Stomach (tissue), 9 donors: ENCODE data around the gene P4HA3. TPM values are rescaled to one million over a fixed set of nuclear protein-coding genes. Genes with fewer than 3 reads are reported as not detected.

Source experiments
- DNase-seq, 2 donors: peaks; one replicate each; pipeline versions ENCODE4 v3.0.0 to v3.0.0-alpha.2; 2013 to 2019
- H3K27ac ChIP-seq, 5 donors: fragments of 200-600 bp in 4 of 5; sonication (generic) in 4 of 5; one replicate each; pipeline ENCODE4 v1.5.1; 2013 to 2019; ENCODE audit warnings: mild to moderate bottlenecking in 1 of 5, moderate library complexity in 1 of 5
- H3K27me3 ChIP-seq, 3 donors: fragments of 200-600 bp; sonication (generic); one replicate each; pipeline ENCODE4 v1.5.1; 2017 to 2019; ENCODE audit warnings: mixed run types in 1 of 3
- H3K36me3 ChIP-seq, 4 donors: fragments of 200-600 bp; sonication (generic); 1 replicate in 3 of 4; 2 replicates in 1 of 4; pipeline ENCODE4 v1.5.1; 2016 to 2019
- H3K4me1 ChIP-seq, 4 donors: fragments of 200-600 bp; sonication (generic); one replicate each; pipeline ENCODE4 v1.5.1; 2016 to 2019
- H3K4me3 ChIP-seq, 4 donors: fragments of 200-600 bp; sonication (generic) in 3 of 4; one replicate each; pipeline ENCODE4 v1.5.1; 2016 to 2019; ENCODE audit warnings: mild to moderate bottlenecking in 1 of 4
- H3K9me3 ChIP-seq, 4 donors: fragments of 200-600 bp; sonication (generic); one replicate each; pipeline ENCODE4 v1.5.1; 2016 to 2019
- EP300 ChIP-seq: sonication (generic); formaldehyde crosslinking; IDR thresholded peaks from one replicate; pipeline ENCODE4 v1.6.1; 2017; ENCODE audit warnings: antibody characterized with exemption
- POLR2A ChIP-seq, 4 donors: fragments of 450-650 bp; IDR thresholded peaks; one replicate each; pipeline ENCODE4 v1.6.1; 2016; ENCODE audit warnings: antibody characterized with exemption in 4 of 4, control low read depth in 2 of 4, mild to moderate bottlenecking in 1 of 4, moderate library complexity in 1 of 4
- POLR2AphosphoS5 ChIP-seq, 3 donors: sonication (generic); formaldehyde crosslinking; IDR thresholded peaks; one replicate each; pipeline ENCODE4 v1.6.1; 2016; ENCODE audit warnings: antibody characterized with exemption in 3 of 3
- WGBS, 5 donors: extraction: QIAGEN DNeasy Blood & Tissue Kit in 3 of 5; methylation state at CpG; one replicate each; pipeline versions ENCODE4 v1.1.5 to v1.1.7; 2013 to 2018; 5-methylcytosine and 5-hydroxymethylcytosine counted together
- intact Hi-C: fragments of 100-400 bp; cut with DNase I; formaldehyde crosslinking; loops from one replicate; pipeline ENCODE4 v1.15.1; 2023; ENCODE audit warnings: low total_unique reads
- polyA plus RNA-seq, 3 donors: library from polyadenylated mRNA; stranded (reverse); fragments of 200-250 nt; gene quantifications; one replicate each; pipeline ENCODE4 v1.2.3, GENCODE V29; 2013
- total RNA-seq, 5 donors: library from RNA; depleted of rRNA; stranded (reverse); fragments of >200 nt; gene quantifications; one replicate each; pipeline versions ENCODE4 v1.1.0 to v1.2.3, GENCODE V29; 2014 to 2016
- TF ChIP-seq, protein P1 (sequence below), 7 experiments: fragments of 450-650 bp in 4 of 7; fragments of 200-600 bp in 3 of 7; sonication (generic) in 3 of 7; IDR thresholded peaks; one replicate each; pipeline ENCODE4 v1.5.1; 2016 to 2019; ENCODE audit warnings: antibody characterized with exemption in 7 of 7, control low read depth in 2 of 7, mild to moderate bottlenecking in 1 of 7
- donor health status: healthy with polysubstance abuse.
- donor health status: Bipolar disorder and iron deficiency.
- donor health status: healthy.

The P4HA3 gene
- total and polyA plus RNA-seq, 8 donors: 0.28 to 2.6 (median 0.71) TPM; not detected in 4

DNA sequence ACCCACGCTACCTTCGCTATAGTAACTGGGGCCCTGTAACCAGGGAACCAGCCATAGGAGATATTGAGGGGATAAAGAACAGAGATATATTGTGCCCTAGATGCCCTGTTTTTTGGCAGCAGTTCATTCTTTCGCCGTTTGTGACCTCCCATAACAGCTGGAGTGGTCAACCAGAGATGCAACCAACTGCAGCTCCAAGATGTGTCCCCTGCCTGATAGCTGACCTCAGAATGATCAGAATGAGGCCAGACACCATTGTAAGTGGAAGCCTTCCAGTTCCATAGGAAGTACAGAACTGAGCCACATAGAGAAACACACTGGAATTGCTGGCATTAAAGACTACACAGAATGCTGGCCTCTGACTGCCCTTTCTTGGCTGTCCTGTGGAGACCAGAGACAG lies 39.2 kb downstream of the P4HA3 start:
- 57 to 89% (median 82%) methylated on average over 4 of the region's 4 CpGs for WGBS, 5 donors
- DNase-seq: no peak
- intact Hi-C loops: no loop called here
- Histone ChIP-seq H3K27ac (no peak overlapping the region), H3K9me3 (no peaks in the 10 kb centered on the region), H3K4me3 (no peak overlapping the region), H3K27me3 (no peaks in the 10 kb centered on the region), H3K4me1 (peaks cover 0 to 4% (median 0%) of the 10 kb centered on the region in 4 donors), H3K36me3 (no peaks in the 10 kb centered on the region)
- TF ChIP-seq, protein P1, sequence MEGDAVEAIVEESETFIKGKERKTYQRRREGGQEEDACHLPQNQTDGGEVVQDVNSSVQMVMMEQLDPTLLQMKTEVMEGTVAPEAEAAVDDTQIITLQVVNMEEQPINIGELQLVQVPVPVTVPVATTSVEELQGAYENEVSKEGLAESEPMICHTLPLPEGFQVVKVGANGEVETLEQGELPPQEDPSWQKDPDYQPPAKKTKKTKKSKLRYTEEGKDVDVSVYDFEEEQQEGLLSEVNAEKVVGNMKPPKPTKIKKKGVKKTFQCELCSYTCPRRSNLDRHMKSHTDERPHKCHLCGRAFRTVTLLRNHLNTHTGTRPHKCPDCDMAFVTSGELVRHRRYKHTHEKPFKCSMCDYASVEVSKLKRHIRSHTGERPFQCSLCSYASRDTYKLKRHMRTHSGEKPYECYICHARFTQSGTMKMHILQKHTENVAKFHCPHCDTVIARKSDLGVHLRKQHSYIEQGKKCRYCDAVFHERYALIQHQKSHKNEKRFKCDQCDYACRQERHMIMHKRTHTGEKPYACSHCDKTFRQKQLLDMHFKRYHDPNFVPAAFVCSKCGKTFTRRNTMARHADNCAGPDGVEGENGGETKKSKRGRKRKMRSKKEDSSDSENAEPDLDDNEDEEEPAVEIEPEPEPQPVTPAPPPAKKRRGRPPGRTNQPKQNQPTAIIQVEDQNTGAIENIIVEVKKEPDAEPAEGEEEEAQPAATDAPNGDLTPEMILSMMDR (IDR thresholded peaks at IDR 0.05): no peak
- TF ChIP-seq POLR2A (IDR thresholded peaks at IDR 0.05): no peak
- TF ChIP-seq EP300: no peak
- no peak for TF ChIP-seq POLR2AphosphoS5 (IDR thresholded peaks at IDR 0.05)

DNA sequence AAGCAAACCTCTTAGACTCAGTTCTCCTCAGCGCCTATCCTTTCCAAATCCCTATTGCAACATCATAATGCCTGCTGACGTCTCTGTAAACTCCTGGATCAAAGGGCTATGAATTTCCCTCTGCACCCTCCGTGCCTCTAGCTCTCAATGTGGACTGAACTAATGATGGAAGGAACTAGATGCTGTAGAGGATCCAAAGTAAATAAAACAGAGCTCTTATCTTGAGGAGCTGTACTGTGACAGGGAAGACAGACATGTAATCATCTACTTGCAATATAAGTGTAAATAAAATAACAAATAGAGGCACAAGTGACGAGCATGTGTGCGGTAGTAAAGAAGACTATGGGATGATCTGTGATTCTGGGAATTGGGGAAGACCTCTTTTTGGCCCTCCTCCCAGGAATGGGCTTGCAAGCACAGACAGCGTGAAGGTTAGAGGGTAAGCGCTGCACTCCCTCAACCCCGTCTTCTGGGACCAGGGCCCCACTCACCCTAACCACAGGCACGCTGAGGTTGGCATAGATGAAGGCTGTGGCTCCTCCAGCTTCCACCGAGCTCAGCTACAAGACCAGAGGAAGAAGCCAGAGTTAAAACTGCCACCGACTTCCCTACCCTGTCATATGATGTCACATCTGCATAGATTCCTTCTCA lies 42.2 kb downstream of the P4HA3 start:
- no peak for TF ChIP-seq EP300
- TF ChIP-seq, protein P1 (IDR thresholded peaks at IDR 0.05): no peak
- no peak for TF ChIP-seq POLR2AphosphoS5 (IDR thresholded peaks at IDR 0.05)
- TF ChIP-seq POLR2A (IDR thresholded peaks at IDR 0.05): no peak
- WGBS, 5 donors: 57 to 68% (median 63%) methylated on average over 11 of the region's 11 CpGs
- H3K4me3 ChIP-seq: no peak overlapping the region
- peaks cover 0 to 4% (median 0%) of the 10 kb centered on the region in 4 donors for H3K4me1 ChIP-seq
- no peak for DNase-seq
- H3K9me3 ChIP-seq: no peaks in the 10 kb centered on the region
- H3K36me3 ChIP-seq: no peaks in the 10 kb centered on the region
- H3K27me3 ChIP-seq: no peaks in the 10 kb centered on the region
- intact Hi-C loops: no loop called here
- no peak overlapping the region for H3K27ac ChIP-seq

DNA sequence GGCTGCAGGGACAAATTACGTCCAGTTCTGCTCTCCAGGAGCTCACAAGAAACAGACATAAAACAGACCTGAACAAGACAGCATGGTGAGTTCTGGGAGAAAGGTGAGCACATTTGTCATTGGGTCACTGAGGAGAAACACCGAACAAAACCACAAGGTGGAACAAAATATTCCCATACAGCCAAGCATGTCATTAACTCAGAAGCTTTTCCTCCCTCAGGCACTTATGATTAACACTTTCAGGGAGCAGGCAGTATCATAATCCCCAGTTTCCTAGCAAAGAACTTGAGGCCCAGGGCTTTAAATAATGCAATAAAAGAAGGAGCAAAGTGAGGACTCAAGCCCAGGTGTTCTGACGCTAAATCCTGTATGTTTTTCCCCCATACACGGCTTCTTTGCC lies 43.0 kb downstream of the P4HA3 start:
- intact Hi-C loops: no loop called here
- TF ChIP-seq EP300 (no peak), POLR2A (IDR thresholded peaks at IDR 0.05) (no peak), POLR2AphosphoS5 (IDR thresholded peaks at IDR 0.05) (no peak)
- TF ChIP-seq, protein P1 (IDR thresholded peaks at IDR 0.05): no peak

DNA sequence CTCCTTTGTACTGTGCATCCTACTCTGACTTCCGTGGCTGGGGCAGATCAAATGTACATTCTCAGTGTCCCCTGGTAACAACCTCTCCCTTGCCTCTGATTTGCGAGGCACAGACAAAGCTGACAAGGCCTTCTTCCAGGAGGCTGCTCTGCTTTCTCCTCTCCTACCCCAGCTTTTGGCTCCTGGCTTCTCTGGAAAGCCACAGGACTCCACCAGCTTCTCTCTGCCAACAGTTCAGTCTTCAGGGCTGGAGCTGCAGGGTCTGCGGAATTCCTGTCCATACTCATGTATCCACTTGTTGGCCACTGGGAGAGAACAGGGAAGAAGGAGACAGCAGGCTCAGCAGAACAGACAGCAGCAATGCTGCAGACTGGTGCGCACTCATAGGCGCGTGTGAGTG lies 44.4 kb downstream of the P4HA3 start:
- intact Hi-C loops: no loop called here
- Histone ChIP-seq H3K4me3 (no peak overlapping the region), H3K4me1 (peaks cover 0 to 4% (median 0%) of the 10 kb centered on the region in 4 donors), H3K9me3 (no peaks in the 10 kb centered on the region), H3K27ac (no peak overlapping the region), H3K27me3 (peaks cover 0 to 3% (median 0%) of the 10 kb centered on the region in 3 donors), H3K36me3 (no peaks in the 10 kb centered on the region)
- DNase-seq: no peak
- TF ChIP-seq POLR2A (IDR thresholded peaks at IDR 0.05): no peak
- TF ChIP-seq POLR2AphosphoS5 (IDR thresholded peaks at IDR 0.05): no peak
- TF ChIP-seq EP300: no peak
- TF ChIP-seq, protein P1 (IDR thresholded peaks at IDR 0.05): no peak
- 88 to 98% (median 92%) methylated on average over 6 of the region's 6 CpGs for WGBS, 5 donors

More for the DNA sequence above, 43.0 kb downstream of the P4HA3 start:
- Histone ChIP-seq H3K36me3 (no peaks in the 10 kb centered on the region), H3K4me1 (peaks cover 0 to 4% (median 0%) of the 10 kb centered on the region in 4 donors), H3K9me3 (no peaks in the 10 kb centered on the region), H3K27ac (no peak overlapping the region), H3K4me3 (no peak overlapping the region), H3K27me3 (no peaks in the 10 kb centered on the region)
- 74 to 90% (median 82%) methylated on average over 4 of the region's 4 CpGs for WGBS, 5 donors
- DNase-seq: no peak
